ENCODE data around the gene MFF. TPM values are rescaled to one million over a fixed set of nuclear protein-coding genes. Genes with fewer than 3 reads are reported as not detected.

The MFF gene
- polyA plus RNA-seq, 3 donors = 39.4 to 100 (median 91.7) TPM

DNA sequence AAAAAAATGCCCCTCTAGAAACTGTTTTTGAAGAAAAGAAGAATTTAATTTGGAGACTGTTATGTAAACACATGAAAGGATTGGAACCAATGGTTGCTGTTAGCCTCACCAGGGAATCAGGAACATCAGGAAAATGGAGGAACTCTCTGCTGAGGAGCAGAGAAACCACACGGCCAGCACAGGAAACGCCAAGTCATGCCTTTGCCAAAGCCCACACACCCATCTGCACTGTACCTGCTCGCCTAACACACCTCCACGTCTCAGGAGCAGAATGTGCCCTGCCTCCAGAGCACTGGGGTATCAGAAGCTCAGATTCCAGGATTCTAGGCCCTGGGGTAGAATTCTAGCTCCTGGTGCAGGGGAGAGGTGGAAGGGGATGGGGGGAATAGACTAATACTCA lies 72.5 kb downstream of the MFF start:
- H3K27me3 ChIP-seq (ENCODE audit: control insufficient read depth in 2 of 2, insufficient read depth in 2 of 2, low read length in 2 of 2) = no peaks in the 10 kb centered on the region
- no peaks in the 10 kb centered on the region for H3K36me3 Mint-ChIP-seq
- H2AFZ ChIP-seq (ENCODE audit: insufficient read depth, low read depth, low read length, poor library complexity, severe bottlenecking) = no peak overlapping the region
- no peak overlapping the region for H3K4me2 ChIP-seq (replicated peaks; ENCODE audit: extremely low read depth, low read length, poor library complexity, severe bottlenecking)
- H3K27me3 Mint-ChIP-seq (ENCODE audit: low read depth in 3 of 3) = peaks cover 0 to 5% (median 0%) of the 10 kb centered on the region in 3 donors
- no peak overlapping the region for H3K4me3 Mint-ChIP-seq
- TF ChIP-seq, protein P1, sequence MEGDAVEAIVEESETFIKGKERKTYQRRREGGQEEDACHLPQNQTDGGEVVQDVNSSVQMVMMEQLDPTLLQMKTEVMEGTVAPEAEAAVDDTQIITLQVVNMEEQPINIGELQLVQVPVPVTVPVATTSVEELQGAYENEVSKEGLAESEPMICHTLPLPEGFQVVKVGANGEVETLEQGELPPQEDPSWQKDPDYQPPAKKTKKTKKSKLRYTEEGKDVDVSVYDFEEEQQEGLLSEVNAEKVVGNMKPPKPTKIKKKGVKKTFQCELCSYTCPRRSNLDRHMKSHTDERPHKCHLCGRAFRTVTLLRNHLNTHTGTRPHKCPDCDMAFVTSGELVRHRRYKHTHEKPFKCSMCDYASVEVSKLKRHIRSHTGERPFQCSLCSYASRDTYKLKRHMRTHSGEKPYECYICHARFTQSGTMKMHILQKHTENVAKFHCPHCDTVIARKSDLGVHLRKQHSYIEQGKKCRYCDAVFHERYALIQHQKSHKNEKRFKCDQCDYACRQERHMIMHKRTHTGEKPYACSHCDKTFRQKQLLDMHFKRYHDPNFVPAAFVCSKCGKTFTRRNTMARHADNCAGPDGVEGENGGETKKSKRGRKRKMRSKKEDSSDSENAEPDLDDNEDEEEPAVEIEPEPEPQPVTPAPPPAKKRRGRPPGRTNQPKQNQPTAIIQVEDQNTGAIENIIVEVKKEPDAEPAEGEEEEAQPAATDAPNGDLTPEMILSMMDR (IDR thresholded peaks at IDR 0.05) = no peak
- intact Hi-C loops (cut with micrococcal nuclease) = no loop called here
- no peak overlapping the region for H3K27ac ChIP-seq (ENCODE audit: low read depth in 1 of 2, low read length in 2 of 2)
- H3K36me3 ChIP-seq (replicated peaks in 1 of 2; ENCODE audit: control insufficient read depth in 1 of 2, insufficient read depth in 2 of 2, low read length in 2 of 2) = no peaks in the 10 kb centered on the region
- H3K79me2 ChIP-seq (ENCODE audit: insufficient read depth, low read length) = no peaks in the 10 kb centered on the region
- H4K20me1 ChIP-seq (ENCODE audit: insufficient read depth, low read length) = no peaks in the 10 kb centered on the region
- H3K4me1 Mint-ChIP-seq = peaks cover 38% of the 10 kb centered on the region
- no peaks in the 10 kb centered on the region for H3K9me3 Mint-ChIP-seq
- no peak overlapping the region for H3K4me3 ChIP-seq (replicated peaks in 1 of 3; ENCODE audit: low read depth in 2 of 3, low read length in 3 of 3)
- no peak overlapping the region for H3K9ac ChIP-seq (ENCODE audit: insufficient read depth, low read length, poor library complexity, severe bottlenecking)
- H3K4me1 ChIP-seq (ENCODE audit: control insufficient read depth in 1 of 2, insufficient read depth in 2 of 2, low read length in 2 of 2) = peaks cover 16 to 31% of the 10 kb centered on the region in 2 donors
- H3K27ac Mint-ChIP-seq = peak overlapping the region in 1 of 7 donors; percentile 78
- no peaks in the 10 kb centered on the region for H3K9me3 ChIP-seq (replicated peaks in 1 of 2; ENCODE audit: control insufficient read depth in 1 of 2, insufficient read depth in 1 of 2, low read length in 2 of 2)
- peak in 2 of 3 donors; percentile 36 to 43 for DNase-seq
- WGBS (ENCODE audit: insufficient coverage) = 0% methylated on average over 4 of the region's 4 CpGs

DNA sequence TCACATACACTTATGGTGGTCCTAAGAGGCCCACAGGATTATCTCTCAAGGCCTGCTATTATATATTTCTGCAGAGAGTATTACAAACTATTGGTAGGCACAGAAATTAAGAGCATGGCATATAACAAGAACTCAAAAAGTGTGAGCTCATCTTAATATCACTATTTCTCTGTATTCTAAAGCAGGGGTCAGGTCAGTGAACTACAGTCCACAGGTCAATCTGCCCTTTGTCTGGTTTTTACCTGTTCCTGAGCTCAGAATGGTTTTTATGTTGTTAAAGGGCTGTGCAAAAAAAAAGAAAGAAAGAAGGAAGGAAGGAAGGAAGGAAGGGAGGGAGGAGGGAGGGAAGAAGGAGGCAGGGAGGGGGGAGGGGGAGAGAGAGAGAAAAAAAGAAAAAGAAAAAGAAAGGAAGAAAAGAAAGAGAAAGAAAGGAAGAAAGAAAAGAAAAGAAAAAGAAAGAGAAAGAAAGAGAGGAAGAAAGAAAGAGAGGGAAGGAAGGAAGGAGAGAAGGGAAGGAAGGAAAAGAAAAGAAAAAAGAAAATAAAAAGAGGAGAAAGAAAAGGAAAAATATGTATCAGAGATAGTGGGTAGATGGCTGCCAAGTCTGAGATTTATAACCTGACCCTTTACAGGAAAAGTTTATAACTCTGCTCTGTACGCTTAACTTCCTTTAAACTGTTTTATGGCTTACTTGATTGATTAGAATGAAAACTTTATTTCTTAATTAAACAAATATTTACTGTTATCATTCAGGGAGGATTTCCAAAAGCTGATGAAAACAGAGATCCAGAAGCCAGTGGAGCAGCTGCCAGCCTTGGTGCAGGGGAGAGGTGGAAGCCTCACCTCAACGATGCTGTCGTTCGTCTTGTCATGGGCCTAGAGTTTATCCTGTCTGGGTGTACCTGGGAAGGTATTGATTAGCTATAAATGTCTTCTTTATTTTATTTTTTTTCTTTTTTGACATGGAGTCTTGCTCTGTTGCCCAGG lies 73.9 kb downstream of the MFF start:
- Histone ChIP-seq H4K20me1 (ENCODE audit: insufficient read depth, low read length) (no peaks in the 10 kb centered on the region), H3K27ac (ENCODE audit: low read depth in 1 of 2, low read length in 2 of 2) (no peak overlapping the region), H3K27me3 (ENCODE audit: control insufficient read depth in 2 of 2, insufficient read depth in 2 of 2, low read length in 2 of 2) (no peaks in the 10 kb centered on the region), H3K4me1 (ENCODE audit: control insufficient read depth in 1 of 2, insufficient read depth in 2 of 2, low read length in 2 of 2) (peaks cover 11 to 32% of the 10 kb centered on the region in 2 donors), H3K79me2 (ENCODE audit: insufficient read depth, low read length) (no peaks in the 10 kb centered on the region), H3K4me3 (replicated peaks in 1 of 3; ENCODE audit: low read depth in 2 of 3, low read length in 3 of 3) (no peak overlapping the region), H3K4me2 (replicated peaks; ENCODE audit: extremely low read depth, low read length, poor library complexity, severe bottlenecking) (no peak overlapping the region), H3K9me3 (replicated peaks in 1 of 2; ENCODE audit: control insufficient read depth in 1 of 2, insufficient read depth in 1 of 2, low read length in 2 of 2) (no peaks in the 10 kb centered on the region), H2AFZ (ENCODE audit: insufficient read depth, low read depth, low read length, poor library complexity, severe bottlenecking) (no peak overlapping the region), H3K9ac (ENCODE audit: insufficient read depth, low read length, poor library complexity, severe bottlenecking) (no peak overlapping the region), H3K36me3 (replicated peaks in 1 of 2; ENCODE audit: control insufficient read depth in 1 of 2, insufficient read depth in 2 of 2, low read length in 2 of 2) (no peaks in the 10 kb centered on the region)
- H3K27ac Mint-ChIP-seq = peak overlapping the region in 1 of 7 donors; percentile 18
- no CpG with 5 or more reads among the region's 4 CpGs for WGBS (ENCODE audit: insufficient coverage)
- peaks cover 38% of the 10 kb centered on the region for H3K4me1 Mint-ChIP-seq
- TF ChIP-seq, protein P1 (IDR thresholded peaks at IDR 0.05) = no peak
- no peak overlapping the region for H3K4me3 Mint-ChIP-seq
- H3K36me3 Mint-ChIP-seq = no peaks in the 10 kb centered on the region
- intact Hi-C loops (cut with micrococcal nuclease) = no loop called here
- H3K27me3 Mint-ChIP-seq (ENCODE audit: low read depth in 3 of 3) = peaks cover 0 to 6% (median 0%) of the 10 kb centered on the region in 3 donors
- DNase-seq = no peak
- H3K9me3 Mint-ChIP-seq = no peaks in the 10 kb centered on the region

Data from CD14-positive monocyte (primary cell).